Endodermal cell (in vitro differentiated cells): ENCODE data around the gene UBASH3B. TPM values are rescaled to one million over a fixed set of nuclear protein-coding genes. Genes with fewer than 3 reads are reported as not detected.

Source experiments
- DNase-seq: peaks from one replicate; pipeline ENCODE4 v3.0.0-alpha.2; 2017
- H3K27ac ChIP-seq: 2 replicates; pipeline ENCODE4 v1.5.1; 2013; ENCODE audit warnings: mild to moderate bottlenecking, low read depth, low read length, moderate library complexity
- H3K27me3 ChIP-seq: 2 replicates; pipeline ENCODE4 v1.6.1; 2013; ENCODE audit warnings: mild to moderate bottlenecking, low read length, moderate library complexity; ENCODE audit not compliant: insufficient read depth, control insufficient read depth, poor library complexity, severe bottlenecking
- H3K36me3 ChIP-seq: 2 replicates; pipeline ENCODE4 v1.7.0; 2013; ENCODE audit warnings: mild to moderate bottlenecking, low read length, moderate library complexity; ENCODE audit not compliant: control insufficient read depth, insufficient read depth
- H3K4me1 ChIP-seq: one replicate; pipeline ENCODE4 v1.7.0; 2013; ENCODE audit warnings: low read length; ENCODE audit not compliant: control insufficient read depth, insufficient read depth
- H3K4me3 ChIP-seq: 2 replicates; pipeline ENCODE4 v1.5.1; 2013; ENCODE audit warnings: mild to moderate bottlenecking, low read length, moderate library complexity
- H3K9ac ChIP-seq: 2 replicates; pipeline ENCODE4 v1.6.1; 2013; ENCODE audit warnings: mild to moderate bottlenecking, low read length, moderate library complexity; ENCODE audit not compliant: poor library complexity, severe bottlenecking; ENCODE audit errors: extremely low read depth
- H3K9me3 ChIP-seq: 2 replicates; pipeline ENCODE4 v1.6.1; 2013; ENCODE audit warnings: mild to moderate bottlenecking, low read length, moderate library complexity; ENCODE audit not compliant: control insufficient read depth
- H3K27ac Mint-ChIP-seq: 2 replicates; pipeline ENCODE4 v1.8.0; 2020; ENCODE audit warnings: mixed read lengths
- H3K27me3 Mint-ChIP-seq: 2 replicates; pipeline ENCODE4 v1.8.0; 2021; ENCODE audit warnings: mild to moderate bottlenecking, mixed read lengths; ENCODE audit not compliant: insufficient read depth
- H3K36me3 Mint-ChIP-seq: 2 replicates; pipeline ENCODE4 v1.8.0; 2020; ENCODE audit warnings: low read depth, mixed read lengths
- H3K4me1 Mint-ChIP-seq: 2 replicates; pipeline ENCODE4 v1.8.0; 2020; ENCODE audit warnings: mixed read lengths
- H3K4me3 Mint-ChIP-seq: 2 replicates; pipeline ENCODE4 v1.8.0; 2020; ENCODE audit warnings: mild to moderate bottlenecking, moderate library complexity, mixed read lengths
- H3K9me3 Mint-ChIP-seq: 2 replicates; pipeline ENCODE4 v1.8.0; 2020; ENCODE audit warnings: mild to moderate bottlenecking, mixed read lengths
- WGBS, 2 experiments: methylation state at CpG; one replicate each; pipeline versions ENCODE4 v1.1.5 to v1.1.7; 2013; ENCODE audit warnings: missing lambda C conversion rate in 2 of 2, mixed read lengths in 1 of 2; ENCODE audit not compliant: insufficient coverage in 1 of 2, insufficient read length in 1 of 2; 5-methylcytosine and 5-hydroxymethylcytosine counted together
- total RNA-seq, 2 donors: library from RNA; stranded (reverse); fragmentation: NEBNext Ultra II Directional in 1 of 2; extraction: Animal tissue kit (Norgen Biotek cat#: 25700) in 1 of 2; gene quantifications; 2 replicates in 1 of 2; 3 replicates in 1 of 2; pipeline ENCODE4 v1.2.1, GENCODE V29; 2021
- TF ChIP-seq, protein P1 (sequence below): fragments of 200-600 bp; sonication (generic); conservative IDR thresholded peaks from 2 replicates; pipeline ENCODE4 v1.5.0; 2021; ENCODE audit warnings: antibody characterized with exemption, mild to moderate bottlenecking

The UBASH3B gene
- total RNA-seq, 2 donors from 2014 or later, result 6.0 to 9.0 TPM

DNA sequence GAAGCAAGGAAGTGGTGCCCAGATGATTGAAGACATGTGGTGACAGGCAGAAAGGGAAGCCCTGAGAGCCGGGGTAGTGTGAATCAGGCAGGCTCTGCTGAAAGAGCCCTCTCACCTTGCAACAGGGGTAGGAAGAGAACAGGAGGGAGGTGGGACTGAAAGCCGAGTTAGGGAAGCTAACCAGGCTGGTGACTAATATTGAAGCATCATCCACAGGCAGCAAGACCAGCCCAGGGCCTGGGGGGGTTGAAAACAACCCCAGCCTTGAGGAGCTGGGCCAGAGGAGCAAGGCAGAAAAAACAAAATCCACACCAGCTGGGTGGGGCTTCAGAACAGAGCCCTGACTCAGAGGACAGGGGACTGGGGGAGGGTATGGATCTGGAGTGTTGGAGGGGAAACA is 147.8 kb downstream of the UBASH3B start:
- H3K36me3 ChIP-seq, result no peaks in the 10 kb centered on the region
- WGBS, 2 experiments, result 65 to 75% methylated on average over 2 of the region's 2 CpGs
- Mint-ChIP-seq H3K27ac (no peak overlapping the region), H3K9me3 (no peaks in the 10 kb centered on the region), H3K36me3 (no peaks in the 10 kb centered on the region), H3K4me3 (no peak overlapping the region), H3K4me1 (peaks cover 29% of the 10 kb centered on the region), H3K27me3 (peaks cover 13% of the 10 kb centered on the region)
- no peaks in the 10 kb centered on the region for H3K4me1 ChIP-seq
- H3K9ac ChIP-seq, result no peak overlapping the region
- H3K27ac ChIP-seq, result no peak overlapping the region
- DNase-seq, result no peak
- TF ChIP-seq, protein P1, sequence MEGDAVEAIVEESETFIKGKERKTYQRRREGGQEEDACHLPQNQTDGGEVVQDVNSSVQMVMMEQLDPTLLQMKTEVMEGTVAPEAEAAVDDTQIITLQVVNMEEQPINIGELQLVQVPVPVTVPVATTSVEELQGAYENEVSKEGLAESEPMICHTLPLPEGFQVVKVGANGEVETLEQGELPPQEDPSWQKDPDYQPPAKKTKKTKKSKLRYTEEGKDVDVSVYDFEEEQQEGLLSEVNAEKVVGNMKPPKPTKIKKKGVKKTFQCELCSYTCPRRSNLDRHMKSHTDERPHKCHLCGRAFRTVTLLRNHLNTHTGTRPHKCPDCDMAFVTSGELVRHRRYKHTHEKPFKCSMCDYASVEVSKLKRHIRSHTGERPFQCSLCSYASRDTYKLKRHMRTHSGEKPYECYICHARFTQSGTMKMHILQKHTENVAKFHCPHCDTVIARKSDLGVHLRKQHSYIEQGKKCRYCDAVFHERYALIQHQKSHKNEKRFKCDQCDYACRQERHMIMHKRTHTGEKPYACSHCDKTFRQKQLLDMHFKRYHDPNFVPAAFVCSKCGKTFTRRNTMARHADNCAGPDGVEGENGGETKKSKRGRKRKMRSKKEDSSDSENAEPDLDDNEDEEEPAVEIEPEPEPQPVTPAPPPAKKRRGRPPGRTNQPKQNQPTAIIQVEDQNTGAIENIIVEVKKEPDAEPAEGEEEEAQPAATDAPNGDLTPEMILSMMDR, result no peak
- H3K4me3 ChIP-seq, result no peak overlapping the region
- H3K27me3 ChIP-seq, result no peaks in the 10 kb centered on the region
- no peaks in the 10 kb centered on the region for H3K9me3 ChIP-seq

- Mint-ChIP-seq H3K27ac (no peak overlapping the region), H3K27me3 (peaks cover 15% of the 10 kb centered on the region), H3K4me3 (no peak overlapping the region), H3K36me3 (no peaks in the 10 kb centered on the region), H3K4me1 (peaks cover 32% of the 10 kb centered on the region), H3K9me3 (no peaks in the 10 kb centered on the region)
- 87 to 100% methylated on average over 3 to 5 of the region's 5 CpGs for WGBS, 2 experiments
- TF ChIP-seq, protein P1, result no peak
- DNase-seq, result no peak
- Histone ChIP-seq H3K27me3 (no peaks in the 10 kb centered on the region), H3K9ac (no peak overlapping the region), H3K27ac (no peak overlapping the region), H3K36me3 (no peaks in the 10 kb centered on the region), H3K9me3 (no peaks in the 10 kb centered on the region), H3K4me3 (no peak overlapping the region), H3K4me1 (no peaks in the 10 kb centered on the region)
Measured at GRCh38 chr11:122803716-122804115, 148.2 kb downstream of the UBASH3B start.

DNA sequence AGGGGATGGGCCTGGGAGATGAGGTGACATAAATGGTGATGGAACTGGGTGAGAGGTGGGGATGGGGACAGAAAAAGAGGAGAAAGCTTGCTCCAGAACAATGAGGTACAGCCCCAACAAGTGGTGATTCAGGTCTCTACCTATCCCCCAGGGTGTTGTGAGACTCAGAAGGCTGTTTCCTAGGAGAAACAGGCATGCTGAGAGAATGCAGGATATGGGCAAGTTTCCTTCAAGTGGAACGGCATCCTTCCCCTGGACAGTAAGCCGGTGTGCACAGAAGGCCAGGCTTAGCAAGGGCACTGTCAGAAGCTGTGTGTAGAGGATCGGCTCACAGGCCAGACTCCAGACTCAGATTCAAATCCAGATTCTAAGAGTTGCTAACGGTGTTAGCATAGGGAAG is 148.6 kb downstream of the UBASH3B start:
- TF ChIP-seq, protein P1, result no peak
- no peaks in the 10 kb centered on the region for H3K36me3 ChIP-seq
- H3K4me1 ChIP-seq, result no peaks in the 10 kb centered on the region
- DNase-seq, result no peak
- H3K27ac ChIP-seq, result no peak overlapping the region
- H3K4me1 Mint-ChIP-seq, result peaks cover 32% of the 10 kb centered on the region
- peaks cover 15% of the 10 kb centered on the region for H3K27me3 Mint-ChIP-seq
- no peaks in the 10 kb centered on the region for H3K27me3 ChIP-seq
- no peak overlapping the region for H3K4me3 ChIP-seq
- H3K4me3 Mint-ChIP-seq, result no peak overlapping the region
- no peak overlapping the region for H3K27ac Mint-ChIP-seq
- WGBS, 2 experiments, result 79 to 100% methylated on average over 2 to 4 of the region's 4 CpGs
- no peaks in the 10 kb centered on the region for H3K9me3 ChIP-seq
- no peak overlapping the region for H3K9ac ChIP-seq
- H3K36me3 Mint-ChIP-seq, result no peaks in the 10 kb centered on the region
- no peaks in the 10 kb centered on the region for H3K9me3 Mint-ChIP-seq
